Measurements from ENCODE around the gene ARHGEF7. TPM values are rescaled to one million over a fixed set of nuclear protein-coding genes. Genes with fewer than 3 reads are reported as not detected.
A peak's percentile ranks its signal among the peaks of the same experiment; 100 is the strongest.

The ARHGEF7 gene
- total RNA-seq, 1 donor from 2014 or later: 227 TPM

GRCh38 chr13:111215081-111216047, 100.3 kb downstream of the ARHGEF7 start:
- Mint-ChIP-seq H3K4me1 (ENCODE audit: low read depth, unreplicated experiment) (peaks cover 62% of the 10 kb centered on the region), H3K9me3 (ENCODE audit: unreplicated experiment) (peaks cover 10% of the 10 kb centered on the region), H3K4me3 (ENCODE audit: unreplicated experiment) (peak overlapping the region; percentile 73), H3K27ac (ENCODE audit: unreplicated experiment) (peak overlapping the region; percentile 95), H3K27me3 (ENCODE audit: unreplicated experiment) (peaks cover 5% of the 10 kb centered on the region), H3K36me3 (ENCODE audit: unreplicated experiment) (no peaks in the 10 kb centered on the region)
- DNase-seq: peak; percentile 52
- TF ChIP-seq CTCF (IDR thresholded peaks at IDR 0.05; ENCODE audit: partially characterized antibody, unreplicated experiment): no peak

GRCh38 chr13:111216166-111216960, 101.3 kb downstream of the ARHGEF7 start:
- Mint-ChIP-seq H3K27ac (ENCODE audit: unreplicated experiment) (peak overlapping the region; percentile 95), H3K4me1 (ENCODE audit: low read depth, unreplicated experiment) (peaks cover 54% of the 10 kb centered on the region)
- peak; percentile 28 for TF ChIP-seq CTCF (IDR thresholded peaks at IDR 0.05; ENCODE audit: partially characterized antibody, unreplicated experiment)

GRCh38 chr13:111217641-111218040, 102.5 kb downstream of the ARHGEF7 start:
- no peak for DNase-seq
- H3K9me3 Mint-ChIP-seq (ENCODE audit: unreplicated experiment): peaks cover 9% of the 10 kb centered on the region
- H3K4me3 Mint-ChIP-seq (ENCODE audit: unreplicated experiment): no peak overlapping the region
- H3K4me1 Mint-ChIP-seq (ENCODE audit: low read depth, unreplicated experiment): peaks cover 42% of the 10 kb centered on the region
- TF ChIP-seq CTCF (IDR thresholded peaks at IDR 0.05; ENCODE audit: partially characterized antibody, unreplicated experiment): no peak
- H3K27ac Mint-ChIP-seq (ENCODE audit: unreplicated experiment): no peak overlapping the region
- H3K27me3 Mint-ChIP-seq (ENCODE audit: unreplicated experiment): peaks cover 8% of the 10 kb centered on the region
- H3K36me3 Mint-ChIP-seq (ENCODE audit: unreplicated experiment): peaks cover 4% of the 10 kb centered on the region

More at GRCh38 chr13:111216166-111216960, 101.3 kb downstream of the ARHGEF7 start:
- H3K9me3 Mint-ChIP-seq (ENCODE audit: unreplicated experiment): peaks cover 10% of the 10 kb centered on the region
- H3K36me3 Mint-ChIP-seq (ENCODE audit: unreplicated experiment): no peaks in the 10 kb centered on the region
- peaks cover 8% of the 10 kb centered on the region for H3K27me3 Mint-ChIP-seq (ENCODE audit: unreplicated experiment)
- DNase-seq: peak; percentile 81
- peak overlapping the region; percentile 77 for H3K4me3 Mint-ChIP-seq (ENCODE audit: unreplicated experiment)

- no peak overlapping the region for H3K27ac Mint-ChIP-seq (ENCODE audit: unreplicated experiment)
- H3K9me3 Mint-ChIP-seq (ENCODE audit: unreplicated experiment): peaks cover 8% of the 10 kb centered on the region
- peaks cover 8% of the 10 kb centered on the region for H3K27me3 Mint-ChIP-seq (ENCODE audit: unreplicated experiment)
- DNase-seq: no peak
- H3K36me3 Mint-ChIP-seq (ENCODE audit: unreplicated experiment): peaks cover 4% of the 10 kb centered on the region
- peaks cover 44% of the 10 kb centered on the region for H3K4me1 Mint-ChIP-seq (ENCODE audit: low read depth, unreplicated experiment)
- no peak for TF ChIP-seq CTCF (IDR thresholded peaks at IDR 0.05; ENCODE audit: partially characterized antibody, unreplicated experiment)
- no peak overlapping the region for H3K4me3 Mint-ChIP-seq (ENCODE audit: unreplicated experiment)
Observed at GRCh38 chr13:111219280-111219679, 104.2 kb downstream of the ARHGEF7 start.
